ENCODE data around the gene MPZL1.
"Not testable (repeated sequence)": the region's sequence is repeated elsewhere in the genome, so short reads cannot be mapped to it uniquely, and the experiment has no call there.

The MPZL1 gene

DNA sequence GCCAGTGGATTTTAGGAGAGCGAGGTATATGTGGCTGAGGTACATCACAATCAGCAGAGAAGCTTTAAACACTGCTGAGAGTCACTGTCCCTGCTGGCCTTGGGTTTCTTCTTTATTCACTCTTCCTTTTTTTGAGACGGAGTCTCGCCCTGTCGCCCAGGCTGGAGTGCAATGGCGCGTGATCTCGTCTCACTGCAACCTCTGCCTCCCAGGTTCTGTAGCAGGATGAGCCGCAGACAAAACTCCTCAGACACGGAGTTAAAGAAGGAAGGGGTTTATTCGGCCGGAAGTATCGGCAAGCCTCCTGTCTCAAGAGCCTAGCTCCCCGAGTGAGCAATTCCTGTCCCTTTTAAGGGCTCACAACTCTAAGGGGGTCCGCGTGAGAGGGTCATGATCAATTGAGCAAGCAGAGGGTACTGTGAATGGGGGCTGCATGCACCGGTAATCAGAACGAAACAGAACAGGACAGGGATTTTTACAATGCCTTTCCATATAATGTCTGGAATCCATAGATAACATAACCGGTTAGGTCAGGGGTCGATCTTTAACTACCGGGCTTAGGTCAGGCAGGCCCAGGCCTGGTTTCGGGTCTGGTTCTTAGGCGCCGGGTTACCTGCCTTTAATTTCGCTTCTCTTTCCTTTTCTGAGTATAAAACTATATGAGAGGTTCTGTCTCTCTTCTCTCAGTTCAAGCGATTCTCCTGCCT is 1.9 kb upstream of the MPZL1 start:
- not testable (repeated sequence) for DNase-seq (ENCODE audit: low read depth)

DNA sequence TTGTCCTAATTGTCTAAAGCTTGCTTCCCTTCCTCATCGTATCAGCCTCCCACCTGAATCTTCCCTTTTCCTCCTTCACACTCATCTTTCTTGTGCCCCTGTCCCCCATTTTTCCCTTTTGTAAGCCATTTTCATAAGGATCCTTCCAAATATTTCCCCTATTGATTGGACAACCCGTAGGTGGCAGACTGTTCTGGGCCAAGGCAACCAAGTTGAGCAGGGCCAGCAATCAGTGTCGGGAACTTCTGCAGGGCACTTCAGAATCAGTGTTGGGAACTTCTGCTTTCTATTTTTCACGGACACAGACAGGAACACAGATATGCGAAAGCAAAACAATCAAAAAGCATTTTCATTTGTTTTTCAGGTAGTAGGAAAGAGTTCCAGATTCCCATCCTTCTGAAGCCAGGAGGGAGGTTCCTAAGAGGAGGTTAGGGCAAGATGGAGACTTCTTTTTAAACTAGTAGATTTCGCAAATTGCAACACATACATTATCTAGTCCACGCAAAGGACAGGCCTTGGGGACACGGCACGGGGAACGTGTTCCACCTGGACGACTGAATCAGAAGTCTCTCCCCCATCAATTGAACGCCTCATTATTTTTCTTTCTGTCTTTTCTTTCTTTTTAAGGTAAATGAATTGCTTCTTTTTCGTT is 691 bp upstream of the MPZL1 start:
- DNase-seq (ENCODE audit: low read depth): no peak

- peak; percentile 7 for DNase-seq (ENCODE audit: low read depth)
Observed at GRCh38 chr1:167722152-167722869, 529 bp downstream of the MPZL1 start.

DNA sequence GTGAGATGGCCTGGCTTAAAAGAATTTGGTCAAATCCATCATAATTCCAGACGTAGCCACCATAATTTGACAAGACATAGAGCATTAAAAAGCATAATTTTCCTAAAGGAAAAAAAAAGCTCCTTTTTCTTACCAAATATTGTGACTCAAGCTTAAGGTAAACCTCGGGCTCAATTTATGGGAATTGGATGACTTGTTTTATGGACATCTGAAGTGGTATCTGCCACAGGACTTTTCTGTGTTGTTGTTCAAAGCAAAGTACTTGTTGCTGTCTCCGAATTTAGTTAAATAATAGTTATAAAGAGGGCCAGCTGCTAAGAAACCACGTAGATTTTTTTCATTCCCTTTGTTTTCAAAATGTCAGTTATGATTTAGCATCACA is 1.1 kb downstream of the MPZL1 start:
- no peak for DNase-seq (ENCODE audit: low read depth)

- DNase-seq (ENCODE audit: low read depth): no peak
Observed at GRCh38 chr1:167723707-167724323, 2.0 kb downstream of the MPZL1 start.

DNA sequence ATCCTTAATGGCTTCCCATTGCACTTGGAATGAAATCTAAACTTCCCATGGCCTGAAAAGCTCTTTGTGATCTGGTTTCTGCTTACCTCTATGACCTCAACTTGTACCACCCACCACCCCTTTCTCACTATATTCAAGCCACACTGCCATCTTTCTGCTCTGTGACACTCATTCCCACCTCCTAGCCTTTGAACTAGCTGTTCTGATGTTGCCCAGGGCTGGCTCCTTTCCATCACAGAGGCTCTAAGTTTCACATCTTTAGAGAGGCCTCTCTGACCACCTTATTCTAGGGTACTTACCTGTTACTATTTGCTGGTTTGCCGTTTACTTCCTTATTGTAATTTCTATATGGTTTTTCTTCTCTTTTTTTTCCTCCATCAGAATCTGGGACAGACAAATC is 4.2 kb downstream of the MPZL1 start:
- no peak for DNase-seq (ENCODE audit: low read depth)

DNA sequence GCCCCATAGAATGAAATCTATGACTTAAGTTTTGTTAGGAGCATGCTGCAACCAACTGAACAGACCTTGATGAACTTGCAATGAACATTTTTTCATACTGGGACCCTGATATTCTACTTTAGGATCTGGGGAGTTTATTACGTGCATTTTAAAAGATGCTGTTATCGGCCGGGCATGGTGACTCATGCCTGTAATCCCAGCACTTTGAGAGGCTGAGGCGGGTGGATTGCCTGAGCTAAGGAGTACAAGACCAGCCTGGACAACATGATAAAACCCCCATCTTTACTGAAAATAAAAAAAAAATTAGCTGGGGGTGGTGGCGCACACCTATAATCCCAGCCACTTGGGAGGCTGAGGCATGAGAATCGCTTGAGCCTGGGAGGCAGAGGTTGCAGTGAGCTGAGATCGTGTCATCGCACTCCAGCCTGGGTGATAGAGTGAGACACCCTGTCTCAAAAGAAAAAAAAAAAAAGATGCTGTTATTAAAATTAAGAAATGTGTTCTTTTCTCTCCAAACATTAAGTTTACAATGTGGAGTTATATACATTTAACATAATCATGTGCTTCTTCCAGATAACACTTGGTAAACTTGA is 7.1 kb downstream of the MPZL1 start:
- no peak for DNase-seq (ENCODE audit: low read depth)

GRCh38 chr1:167734227-167734626 is 12.4 kb downstream of the MPZL1 start:
- DNase-seq (ENCODE audit: low read depth): no peak

GRCh38 chr1:167734841-167735240 is 13.1 kb downstream of the MPZL1 start:
- no peak for DNase-seq (ENCODE audit: low read depth)

- DNase-seq (ENCODE audit: low read depth): no peak
Observed at GRCh38 chr1:167737169-167737568, 15.4 kb downstream of the MPZL1 start.

DNA sequence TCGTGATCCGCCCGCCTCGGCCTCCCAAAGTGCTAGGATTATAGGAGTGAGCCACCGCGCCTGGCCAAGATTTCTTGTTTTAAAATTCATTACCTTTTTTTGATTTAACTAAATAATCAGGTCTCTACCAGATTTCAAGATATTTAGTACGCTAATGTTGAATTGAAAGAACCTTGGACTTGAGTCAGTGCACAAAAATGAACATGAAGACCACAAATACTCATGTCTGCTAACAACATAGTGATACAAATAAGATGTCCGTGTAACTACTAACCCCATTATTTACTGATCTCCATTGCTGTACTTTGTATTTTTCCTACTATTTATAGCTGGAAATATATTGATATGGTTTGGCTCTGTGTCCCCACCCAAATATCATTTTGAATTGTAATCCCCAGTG is 16.4 kb downstream of the MPZL1 start:
- DNase-seq (ENCODE audit: low read depth): no peak

GRCh38 chr1:167739752-167740151 is 18.0 kb downstream of the MPZL1 start:
- no peak for DNase-seq (ENCODE audit: low read depth)

GRCh38 chr1:167741103-167741502 is 19.3 kb downstream of the MPZL1 start:
- not testable (repeated sequence) for DNase-seq (ENCODE audit: low read depth)

DNA sequence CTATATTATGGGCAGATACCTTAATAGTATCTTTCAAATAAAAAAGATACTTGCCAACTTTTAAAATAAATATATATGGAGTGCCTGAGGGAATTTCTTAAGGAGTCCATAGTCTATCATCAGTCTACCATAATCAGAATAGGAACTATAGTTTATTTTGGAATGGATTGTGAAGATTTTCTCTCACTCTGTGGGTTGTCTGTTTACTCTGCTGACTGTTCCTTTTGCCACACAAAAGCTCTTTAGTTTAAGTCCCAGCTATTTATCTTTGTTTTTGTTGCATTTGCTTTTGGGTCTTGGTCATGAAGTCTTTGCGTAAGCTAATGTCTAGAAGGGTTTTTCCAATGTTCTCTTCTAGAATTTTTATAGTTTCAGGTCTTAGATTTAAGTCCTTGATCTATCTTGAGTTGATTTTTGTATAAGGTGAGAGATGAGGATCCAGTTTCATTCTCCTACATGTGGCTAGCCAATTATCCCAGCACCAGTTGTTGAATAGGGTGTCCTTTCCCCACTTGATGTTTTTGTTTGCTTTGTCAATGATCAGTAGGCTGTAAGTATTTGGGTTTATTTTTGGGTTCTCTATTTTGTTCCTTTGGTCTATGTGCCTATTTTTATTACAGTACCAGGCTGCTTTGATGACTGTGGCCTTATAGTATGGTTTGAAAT is 20.7 kb downstream of the MPZL1 start:
- not testable (repeated sequence) for DNase-seq (ENCODE audit: low read depth)

GRCh38 chr1:167744901-167745300 is 23.1 kb downstream of the MPZL1 start:
- no peak for DNase-seq (ENCODE audit: low read depth)

DNA sequence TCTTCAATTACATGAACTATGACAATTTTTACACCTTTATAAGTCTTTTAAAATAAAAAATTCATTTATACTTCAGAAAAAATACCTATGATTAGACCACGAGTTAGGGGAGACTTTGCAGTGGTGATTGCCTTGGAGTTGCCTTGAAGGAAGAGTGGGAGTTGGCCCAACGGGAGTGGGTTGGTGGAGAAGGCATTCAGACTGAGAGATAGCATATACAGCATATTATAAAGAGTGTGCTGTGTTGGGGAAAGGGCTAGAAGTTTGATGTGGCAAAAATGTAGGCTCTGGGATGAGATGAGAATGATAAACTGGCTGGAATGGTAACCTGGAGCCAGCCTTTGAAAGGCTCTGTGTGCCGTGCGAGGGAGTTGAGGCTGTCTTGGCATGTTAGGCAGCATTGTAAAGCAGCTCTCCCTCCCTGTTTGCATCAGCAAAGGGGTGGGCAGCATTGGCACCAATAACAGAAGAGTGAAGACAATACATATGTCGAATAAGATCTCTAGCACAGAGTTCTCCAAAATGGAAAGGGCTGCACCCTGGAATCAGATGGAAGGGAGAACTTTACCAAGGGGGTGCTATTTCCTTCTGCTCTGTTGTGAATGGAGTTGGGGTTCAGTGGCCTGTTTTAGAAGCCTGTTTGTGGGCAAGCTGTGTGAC is 24.4 kb downstream of the MPZL1 start:
- DNase-seq (ENCODE audit: low read depth): no peak

DNA sequence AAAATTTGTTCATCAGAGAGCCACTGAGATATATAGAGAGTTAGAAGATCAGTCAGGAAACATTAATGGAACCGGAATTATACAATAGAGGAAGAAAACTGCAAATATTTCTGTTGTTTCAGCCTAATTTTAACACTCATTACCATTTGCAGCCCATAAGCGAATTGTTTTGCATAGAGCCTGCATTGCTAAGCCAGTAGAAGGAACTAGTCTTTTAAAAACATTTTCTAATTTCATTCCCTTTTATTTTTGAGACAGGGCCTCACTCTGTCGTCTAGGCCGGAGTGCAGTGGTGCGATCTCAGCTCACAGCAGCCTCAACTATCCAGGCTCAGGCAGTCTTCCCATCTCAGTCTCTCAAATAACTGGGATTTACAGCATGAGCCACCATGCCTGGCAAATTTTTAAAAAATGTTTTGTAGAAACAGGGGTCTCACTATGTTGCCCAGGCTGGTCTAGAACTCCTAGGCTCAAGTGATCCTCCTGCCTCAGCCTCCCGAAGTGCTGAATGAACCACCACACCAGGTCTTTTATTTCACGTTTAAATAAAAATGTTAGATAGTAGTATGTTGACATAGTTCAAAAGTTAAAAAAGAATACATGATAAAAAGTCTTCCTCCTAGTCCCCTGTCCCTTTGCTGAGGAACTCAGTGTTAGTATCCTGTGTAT is 25.3 kb downstream of the MPZL1 start:
- no peak for DNase-seq (ENCODE audit: low read depth)

DNA sequence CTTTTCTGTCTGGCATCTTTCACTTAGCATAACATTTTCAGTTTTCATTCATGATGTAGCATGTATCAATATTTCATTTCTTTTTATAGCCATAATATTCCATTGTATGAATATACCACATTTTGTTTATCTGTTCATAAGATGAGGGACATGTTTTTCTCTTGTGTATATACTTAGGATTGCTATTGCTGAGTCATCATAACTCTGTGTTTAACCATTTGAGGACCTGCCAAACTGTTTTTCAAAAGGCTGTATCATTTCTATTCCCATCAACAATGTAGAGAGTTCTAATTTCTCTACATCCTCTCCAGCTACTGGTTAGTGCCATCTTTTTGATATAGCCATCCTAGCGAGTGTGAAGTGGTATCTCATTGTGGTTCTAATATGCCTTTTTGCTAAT is 26.2 kb downstream of the MPZL1 start:
- no peak for DNase-seq (ENCODE audit: low read depth)

- no peak for DNase-seq (ENCODE audit: low read depth)
Observed at GRCh38 chr1:167748906-167749305, 27.1 kb downstream of the MPZL1 start.

GRCh38 chr1:167749741-167750140 is 28.0 kb downstream of the MPZL1 start:
- DNase-seq (ENCODE audit: low read depth): no peak

GRCh38 chr1:167750641-167751040 is 28.9 kb downstream of the MPZL1 start:
- no peak for DNase-seq (ENCODE audit: low read depth)
